Measurements from ENCODE around the gene PAXX.

DNA sequence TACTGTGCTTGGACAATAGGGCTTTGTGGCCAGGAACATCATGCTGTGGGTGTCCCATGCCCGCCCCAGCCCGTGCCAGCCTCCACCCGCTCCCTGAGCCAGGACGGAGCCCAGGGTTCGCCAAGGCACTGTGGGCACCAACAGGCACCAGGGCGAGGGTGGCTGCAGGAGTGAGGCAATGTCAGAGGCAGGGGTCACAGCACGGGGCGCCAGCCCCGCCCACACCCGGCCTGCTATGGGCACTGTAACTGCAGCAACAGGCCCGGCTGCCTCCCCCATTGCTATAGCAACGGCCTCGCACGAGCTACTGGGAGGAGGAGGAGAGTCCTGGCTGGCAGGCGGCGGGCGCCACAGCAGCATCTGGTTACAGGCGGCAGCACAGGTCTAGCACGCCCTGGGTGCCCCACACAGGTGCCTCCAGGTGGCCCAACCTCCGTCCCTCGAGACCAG lies 33.3 kb downstream of the PAXX start:
- TF ChIP-seq, protein P1, sequence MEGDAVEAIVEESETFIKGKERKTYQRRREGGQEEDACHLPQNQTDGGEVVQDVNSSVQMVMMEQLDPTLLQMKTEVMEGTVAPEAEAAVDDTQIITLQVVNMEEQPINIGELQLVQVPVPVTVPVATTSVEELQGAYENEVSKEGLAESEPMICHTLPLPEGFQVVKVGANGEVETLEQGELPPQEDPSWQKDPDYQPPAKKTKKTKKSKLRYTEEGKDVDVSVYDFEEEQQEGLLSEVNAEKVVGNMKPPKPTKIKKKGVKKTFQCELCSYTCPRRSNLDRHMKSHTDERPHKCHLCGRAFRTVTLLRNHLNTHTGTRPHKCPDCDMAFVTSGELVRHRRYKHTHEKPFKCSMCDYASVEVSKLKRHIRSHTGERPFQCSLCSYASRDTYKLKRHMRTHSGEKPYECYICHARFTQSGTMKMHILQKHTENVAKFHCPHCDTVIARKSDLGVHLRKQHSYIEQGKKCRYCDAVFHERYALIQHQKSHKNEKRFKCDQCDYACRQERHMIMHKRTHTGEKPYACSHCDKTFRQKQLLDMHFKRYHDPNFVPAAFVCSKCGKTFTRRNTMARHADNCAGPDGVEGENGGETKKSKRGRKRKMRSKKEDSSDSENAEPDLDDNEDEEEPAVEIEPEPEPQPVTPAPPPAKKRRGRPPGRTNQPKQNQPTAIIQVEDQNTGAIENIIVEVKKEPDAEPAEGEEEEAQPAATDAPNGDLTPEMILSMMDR (IDR thresholded peaks at IDR 0.05): no peak
- no peak for TF ChIP-seq POLR2A (IDR thresholded peaks at IDR 0.05)

Measured in uterus (tissue), 2 donors.